ENCODE results near the gene SLC7A6OS. TPM values are rescaled to one million over a fixed set of nuclear protein-coding genes. Genes with fewer than 3 reads are reported as not detected.

Gene SLC7A6OS
- total and polyA plus RNA-seq, 5 experiments from 2014 or later, result 18.8 to 52.0 (median 27.5) TPM

GRCh38 chr16:68310437-68310773 lies 341 bp downstream of the SLC7A6OS start:
- H3K36me3 Mint-ChIP-seq, result peaks cover 0 to 51% (median 3%) of the 10 kb centered on the region in 3 donors
- H3K27me3 Mint-ChIP-seq, result no peaks in the 10 kb centered on the region
- H3K4me3 Mint-ChIP-seq, result peak overlapping the region; percentile 95 to 99 (median 97)
- peak overlapping the region; percentile 85 to 98 (median 96) for H3K27ac Mint-ChIP-seq
- ATAC-seq, result no peak
- POLR2A ChIA-PET, result interaction anchor here (0.6 to 34.3 kb wide), 14 partner anchors 10 to 377 kb away, joined by 3 to 1294 read pairs (median 4); partner anchors contain the start of genes ESRP2, PLA2G15, SLC7A6 and SMPD3
- DNase-seq, result peak in 1 of 10 donors; percentile 19
- H3K4me1 Mint-ChIP-seq, result peaks cover 23 to 64% (median 60%) of the 10 kb centered on the region in 4 donors
- H3K9me3 Mint-ChIP-seq, result no peaks in the 10 kb centered on the region

- Mint-ChIP-seq H3K4me3 (peak overlapping the region; percentile 95 to 99 (median 97)), H3K27me3 (no peaks in the 10 kb centered on the region), H3K9me3 (no peaks in the 10 kb centered on the region), H3K27ac (peak overlapping the region; percentile 85 to 98 (median 96)), H3K36me3 (peaks cover 0 to 51% (median 3%) of the 10 kb centered on the region in 3 donors), H3K4me1 (peaks cover 22 to 61% (median 55%) of the 10 kb centered on the region in 4 donors)
- ATAC-seq (no peak), DNase-seq (peak in 1 of 10 donors; percentile 35)
- POLR2A ChIA-PET, result interaction anchor here (34.3 kb wide), 1 partner anchor 34 kb away, joined by 1294 read pairs; the partner anchor contains the start of gene SLC7A6
Observed at GRCh38 chr16:68309799-68310198, 947 bp downstream of the SLC7A6OS start.

GRCh38 chr16:68306633-68307032 lies 4.1 kb downstream of the SLC7A6OS start:
- Mint-ChIP-seq H3K4me3 (no peak overlapping the region), H3K4me1 (peaks cover 16 to 39% (median 31%) of the 10 kb centered on the region in 4 donors), H3K27me3 (no peaks in the 10 kb centered on the region), H3K9me3 (no peaks in the 10 kb centered on the region), H3K36me3 (peaks cover 3 to 65% (median 13%) of the 10 kb centered on the region in 3 donors), H3K27ac (peak overlapping the region in 8 of 10 donors; percentile 6 to 73 (median 52))
- POLR2A ChIA-PET, result interaction anchor here (0.6 to 34.3 kb wide), 3 partner anchors 11 to 137 kb away, joined by 3 to 1294 read pairs (median 5); partner anchors contain the start of gene SLC7A6
- ATAC-seq (no peak), DNase-seq (no peak)

GRCh38 chr16:68300734-68301459 lies 9.8 kb downstream of the SLC7A6OS start:
- H3K9me3 Mint-ChIP-seq, result no peaks in the 10 kb centered on the region
- peaks cover 8 to 37% (median 22%) of the 10 kb centered on the region in 4 donors for H3K4me1 Mint-ChIP-seq
- H3K27me3 Mint-ChIP-seq, result no peaks in the 10 kb centered on the region
- DNase-seq (no peak), ATAC-seq (no peak)
- POLR2A ChIA-PET, result interaction anchor here (2.0 to 34.3 kb wide), 2 partner anchors 10 to 25 kb away, joined by 13 to 1294 read pairs; partner anchors contain the start of genes PRMT7, SLC7A6 and SLC7A6OS
- no peak overlapping the region for H3K4me3 Mint-ChIP-seq
- peak overlapping the region in 8 of 10 donors; percentile 1 to 87 (median 38) for H3K27ac Mint-ChIP-seq
- peaks cover 4 to 93% (median 27%) of the 10 kb centered on the region in 3 donors for H3K36me3 Mint-ChIP-seq

- H3K9me3 Mint-ChIP-seq, result no peaks in the 10 kb centered on the region
- H3K27ac Mint-ChIP-seq, result peak overlapping the region in 9 of 10 donors; percentile 8 to 82 (median 37)
- POLR2A ChIA-PET, result interaction anchor here (0.6 to 34.3 kb wide), 4 partner anchors 9 to 61 kb away, joined by 3 to 1294 read pairs (median 8); partner anchors contain the start of genes PRMT7, SLC7A6 and SLC7A6OS
- H3K4me3 Mint-ChIP-seq, result no peak overlapping the region
- no peaks in the 10 kb centered on the region for H3K27me3 Mint-ChIP-seq
- ATAC-seq (no peak), DNase-seq (no peak)
- peaks cover 4 to 93% (median 30%) of the 10 kb centered on the region in 3 donors for H3K36me3 Mint-ChIP-seq
- H3K4me1 Mint-ChIP-seq, result peaks cover 4 to 37% (median 23%) of the 10 kb centered on the region in 4 donors
Observed at GRCh38 chr16:68299571-68300453, 10.9 kb downstream of the SLC7A6OS start.

GRCh38 chr16:68298907-68299561 lies 11.7 kb downstream of the SLC7A6OS start:
- Mint-ChIP-seq H3K36me3 (peaks cover 4 to 96% (median 30%) of the 10 kb centered on the region in 3 donors), H3K27ac (peak overlapping the region in 9 of 10 donors; percentile 10 to 82 (median 67)), H3K4me1 (peaks cover 8 to 43% (median 28%) of the 10 kb centered on the region in 4 donors), H3K9me3 (no peaks in the 10 kb centered on the region), H3K27me3 (no peaks in the 10 kb centered on the region), H3K4me3 (no peak overlapping the region)
- POLR2A ChIA-PET, result interaction anchor here (0.9 to 34.3 kb wide), 4 partner anchors 10 to 23 kb away, joined by 4 to 1294 read pairs (median 8); partner anchors contain the start of genes PRMT7, SLC7A6 and SLC7A6OS
- DNase-seq, result peak in 1 of 10 donors; percentile 21
- no peak for ATAC-seq

GRCh38 chr16:68298312-68298711 lies 12.4 kb downstream of the SLC7A6OS start:
- POLR2A ChIA-PET, result interaction anchor here (0.9 to 34.3 kb wide), 2 partner anchors 11 to 23 kb away, joined by 4 to 1294 read pairs; partner anchors contain the start of gene SLC7A6
- H3K36me3 Mint-ChIP-seq, result peaks cover 8 to 96% (median 28%) of the 10 kb centered on the region in 3 donors
- no peaks in the 10 kb centered on the region for H3K9me3 Mint-ChIP-seq
- ATAC-seq (no peak), DNase-seq (no peak)
- peak overlapping the region in 8 of 10 donors; percentile 19 to 77 (median 50) for H3K27ac Mint-ChIP-seq
- no peak overlapping the region for H3K4me3 Mint-ChIP-seq
- H3K4me1 Mint-ChIP-seq, result peaks cover 13 to 50% (median 33%) of the 10 kb centered on the region in 4 donors
- H3K27me3 Mint-ChIP-seq, result no peaks in the 10 kb centered on the region

- H3K4me3 Mint-ChIP-seq, result no peak overlapping the region
- peaks cover 14 to 53% (median 35%) of the 10 kb centered on the region in 4 donors for H3K4me1 Mint-ChIP-seq
- no peaks in the 10 kb centered on the region for H3K27me3 Mint-ChIP-seq
- POLR2A ChIA-PET, result interaction anchor here (0.9 to 34.3 kb wide), 2 partner anchors 11 to 22 kb away, joined by 4 to 1294 read pairs; partner anchors contain the start of gene SLC7A6
- DNase-seq (no peak), ATAC-seq (no peak)
- no peaks in the 10 kb centered on the region for H3K9me3 Mint-ChIP-seq
- peak overlapping the region in 9 of 10 donors; percentile 19 to 77 (median 56) for H3K27ac Mint-ChIP-seq
- H3K36me3 Mint-ChIP-seq, result peaks cover 9 to 96% (median 27%) of the 10 kb centered on the region in 3 donors
Observed at GRCh38 chr16:68297908-68298307, 12.8 kb downstream of the SLC7A6OS start.

- POLR2A ChIA-PET, result interaction anchor here (0.6 to 34.3 kb wide), 2 partner anchors 21 to 224 kb away, joined by 3 to 1294 read pairs; partner anchors contain the start of gene SLC7A6
- Mint-ChIP-seq H3K27me3 (no peaks in the 10 kb centered on the region), H3K4me1 (peaks cover 19 to 63% (median 40%) of the 10 kb centered on the region in 4 donors)
Observed at GRCh38 chr16:68296693-68297092, 14.1 kb downstream of the SLC7A6OS start.

GRCh38 chr16:68296291-68296690 lies 14.5 kb downstream of the SLC7A6OS start:
- H3K4me1 Mint-ChIP-seq, result peaks cover 22 to 63% (median 43%) of the 10 kb centered on the region in 4 donors
- POLR2A ChIA-PET, result interaction anchor here (0.6 to 34.3 kb wide), 2 partner anchors 21 to 224 kb away, joined by 3 to 1294 read pairs; partner anchors contain the start of gene SLC7A6

More at GRCh38 chr16:68296693-68297092, 14.1 kb downstream of the SLC7A6OS start:
- no peak overlapping the region for H3K4me3 Mint-ChIP-seq
- peaks cover 6 to 95% (median 23%) of the 10 kb centered on the region in 3 donors for H3K36me3 Mint-ChIP-seq
- DNase-seq, result peak in 1 of 10 donors; percentile 35
- no peak for ATAC-seq
- peak overlapping the region in 9 of 10 donors; percentile 20 to 77 (median 60) for H3K27ac Mint-ChIP-seq
- no peaks in the 10 kb centered on the region for H3K9me3 Mint-ChIP-seq

GRCh38 chr16:68292425-68292824 lies 18.3 kb downstream of the SLC7A6OS start:
- peak overlapping the region in 8 of 10 donors; percentile 12 to 87 (median 68) for H3K4me3 Mint-ChIP-seq
- H3K4me1 Mint-ChIP-seq, result peaks cover 42 to 82% (median 69%) of the 10 kb centered on the region in 4 donors
- POLR2A ChIA-PET, result interaction anchor here (34.3 to 40.3 kb wide), 2 partner anchors 3 to 17 kb away, joined by 1294 read pairs; partner anchors contain the start of genes PRMT7, SLC7A6 and SLC7A6OS

More at GRCh38 chr16:68296291-68296690, 14.5 kb downstream of the SLC7A6OS start:
- no peak overlapping the region for H3K4me3 Mint-ChIP-seq
- no peak for DNase-seq
- H3K9me3 Mint-ChIP-seq, result no peaks in the 10 kb centered on the region
- H3K27me3 Mint-ChIP-seq, result no peaks in the 10 kb centered on the region
- peaks cover 5 to 95% (median 23%) of the 10 kb centered on the region in 3 donors for H3K36me3 Mint-ChIP-seq
- no peak for ATAC-seq
- H3K27ac Mint-ChIP-seq, result peak overlapping the region in 7 of 10 donors; percentile 5 to 98 (median 43)

More at GRCh38 chr16:68292425-68292824, 18.3 kb downstream of the SLC7A6OS start:
- Mint-ChIP-seq H3K27me3 (no peaks in the 10 kb centered on the region), H3K36me3 (peaks cover 5 to 92% (median 29%) of the 10 kb centered on the region in 3 donors), H3K27ac (peak overlapping the region; percentile 83 to 98 (median 94)), H3K9me3 (no peaks in the 10 kb centered on the region)
- DNase-seq, result no peak
- no peak for ATAC-seq
